GM19468 (cell line): ENCODE data around the gene VAV2.
"Not testable (repeated sequence)": the region's sequence is repeated elsewhere in the genome, so short reads cannot be mapped to it uniquely, and the experiment has no call there.

Experiments
- ATAC-seq: cut with Tn5 transposase; IDR thresholded peaks from one replicate; pipeline ENCODE4 v1.9.1; 2021; ENCODE audit warnings: mild to moderate bottlenecking, moderate library complexity, moderate number of reproducible peaks; ENCODE audit not compliant: unreplicated experiment; ENCODE audit errors: extremely low read depth

Gene VAV2

DNA sequence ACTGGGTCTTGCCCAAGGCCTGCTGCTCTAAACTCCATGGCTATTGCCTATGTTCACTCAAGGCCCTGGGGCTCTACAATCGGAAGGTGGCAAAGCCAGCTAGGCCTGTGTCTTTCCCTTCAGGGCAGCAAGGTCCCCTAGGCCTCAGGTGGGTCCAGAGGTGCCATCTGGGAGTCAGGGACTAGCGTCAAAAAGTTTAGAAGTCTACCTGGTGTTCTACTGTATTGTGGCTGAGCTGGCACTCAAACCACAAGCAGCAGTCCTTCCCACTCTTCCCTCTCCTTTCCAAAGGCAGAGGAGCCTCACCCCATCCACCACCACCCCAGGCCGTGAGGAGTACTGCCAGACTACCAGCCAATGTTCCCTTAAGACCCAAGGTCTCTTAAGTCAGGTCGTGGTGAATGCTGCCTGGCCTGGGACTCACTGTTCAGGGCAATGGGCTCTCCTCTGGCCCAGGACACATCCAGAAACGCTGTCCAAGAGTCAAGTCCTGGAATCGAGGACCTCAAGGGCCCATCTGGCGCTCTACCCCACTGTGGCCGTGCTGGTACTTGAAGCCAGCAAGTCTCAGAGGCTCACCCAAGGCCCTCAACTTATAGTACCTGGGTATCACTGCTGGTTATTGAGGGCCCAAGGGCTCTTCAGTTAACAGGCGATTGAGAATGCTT lies 241.0 kb downstream of the VAV2 start:
- ATAC-seq: no peak

DNA sequence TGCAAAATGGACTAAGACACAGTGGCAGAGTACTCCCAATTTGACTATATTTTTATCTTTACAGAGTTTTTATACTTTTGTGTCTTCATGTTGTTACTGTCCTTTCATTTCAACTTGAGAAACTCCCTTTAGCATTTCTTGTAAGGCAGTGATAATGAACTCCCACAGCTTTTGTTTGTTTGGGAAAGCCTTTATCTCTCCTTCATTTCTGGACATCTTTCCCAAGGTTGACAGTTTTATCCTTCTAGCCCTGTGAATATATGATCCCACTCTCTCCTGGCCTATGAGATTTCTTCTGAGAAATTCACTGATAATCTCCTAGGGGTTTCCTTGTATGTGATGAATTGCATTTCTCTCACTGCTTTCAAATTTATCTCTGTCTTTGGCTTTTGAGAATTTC lies 244.8 kb downstream of the VAV2 start:
- ATAC-seq: no peak

DNA sequence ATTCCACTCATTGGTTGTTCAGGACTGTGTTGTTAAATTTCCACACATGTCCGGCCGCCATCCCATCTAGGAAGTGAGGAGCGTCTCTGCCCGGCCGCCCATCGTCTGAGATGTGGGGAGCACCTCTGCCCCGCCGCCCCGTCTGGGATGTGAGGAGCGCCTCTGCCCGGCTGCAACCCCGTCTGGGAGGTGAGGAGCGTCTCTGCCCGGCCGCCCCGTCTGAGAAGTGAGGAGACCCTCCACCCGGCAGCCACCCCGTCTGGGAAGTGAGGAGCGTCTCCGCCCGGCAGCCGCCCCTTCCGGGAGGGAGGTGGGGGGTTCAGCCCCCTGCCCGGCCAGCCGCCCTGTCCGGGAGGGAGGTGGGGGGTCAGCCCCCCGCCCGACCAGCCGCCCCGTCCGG lies 247.6 kb downstream of the VAV2 start:
- not testable (repeated sequence) for ATAC-seq

DNA sequence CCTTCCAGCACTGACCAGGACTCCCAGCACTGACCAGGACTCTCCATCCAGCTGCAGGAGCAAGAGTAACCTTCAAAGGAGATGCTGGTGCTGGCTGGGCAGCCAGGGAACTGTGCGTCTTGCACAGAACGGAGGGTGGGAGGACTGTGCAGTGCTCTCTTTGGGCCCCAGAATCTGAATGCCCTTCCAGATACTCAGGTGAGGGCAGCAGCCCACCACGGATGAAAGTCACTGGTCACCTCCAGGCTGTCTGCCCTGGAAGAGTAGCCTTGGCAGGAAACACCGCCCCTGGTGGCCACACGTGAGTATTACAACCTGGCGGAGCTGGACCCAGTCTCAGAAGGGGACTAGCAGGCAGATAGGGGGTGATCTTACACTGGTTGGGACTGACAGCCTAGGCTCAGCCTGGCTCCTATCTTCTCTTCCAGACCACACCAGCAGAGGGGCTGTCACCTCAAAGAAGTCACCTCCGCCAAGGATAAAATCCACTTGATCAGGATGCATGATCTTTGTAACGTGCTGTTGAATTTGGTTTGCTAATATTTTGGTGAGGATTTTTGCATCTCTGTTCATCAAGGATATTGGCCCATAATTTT lies 249.2 kb downstream of the VAV2 start:
- no peak for ATAC-seq

DNA sequence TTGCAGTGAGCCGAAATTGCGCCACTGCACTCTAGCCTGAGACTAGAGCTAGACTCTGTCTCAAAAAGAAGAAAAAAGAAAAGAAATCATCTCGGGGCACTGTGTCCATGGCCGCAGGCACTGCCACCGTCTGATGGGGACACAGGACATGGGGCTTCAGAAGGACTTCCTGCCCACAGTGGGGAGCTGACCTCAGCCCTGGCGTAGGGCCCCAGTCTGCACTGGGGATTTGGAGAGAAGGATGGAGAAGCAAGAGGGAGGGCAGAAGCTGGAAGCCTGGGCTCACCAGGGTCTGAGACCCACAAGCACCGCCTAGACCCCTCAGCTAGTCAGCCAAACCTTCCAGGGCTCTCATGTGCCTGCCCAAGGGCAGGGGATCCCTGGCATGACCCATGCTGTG lies 249.9 kb downstream of the VAV2 start:
- ATAC-seq: no peak

DNA sequence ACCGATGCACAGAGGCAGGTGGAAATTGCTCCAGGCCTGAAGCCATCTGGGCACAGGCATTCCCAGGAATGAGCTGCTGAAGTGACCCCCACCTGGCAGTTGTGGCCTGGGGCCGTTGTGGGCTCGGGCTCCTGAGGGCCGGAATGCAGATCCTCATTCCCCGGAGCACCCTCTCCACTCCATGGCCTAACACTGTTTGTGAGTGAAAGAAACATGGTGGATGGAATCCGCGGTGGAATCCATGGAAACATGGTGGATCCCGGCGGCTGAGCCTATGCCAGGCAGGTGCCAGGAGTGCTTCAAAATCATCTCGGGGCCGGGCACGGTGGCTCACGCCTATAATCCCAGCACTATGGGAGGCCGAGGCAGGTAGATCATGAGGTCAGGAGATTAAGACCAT lies 250.4 kb downstream of the VAV2 start:
- no peak for ATAC-seq

DNA sequence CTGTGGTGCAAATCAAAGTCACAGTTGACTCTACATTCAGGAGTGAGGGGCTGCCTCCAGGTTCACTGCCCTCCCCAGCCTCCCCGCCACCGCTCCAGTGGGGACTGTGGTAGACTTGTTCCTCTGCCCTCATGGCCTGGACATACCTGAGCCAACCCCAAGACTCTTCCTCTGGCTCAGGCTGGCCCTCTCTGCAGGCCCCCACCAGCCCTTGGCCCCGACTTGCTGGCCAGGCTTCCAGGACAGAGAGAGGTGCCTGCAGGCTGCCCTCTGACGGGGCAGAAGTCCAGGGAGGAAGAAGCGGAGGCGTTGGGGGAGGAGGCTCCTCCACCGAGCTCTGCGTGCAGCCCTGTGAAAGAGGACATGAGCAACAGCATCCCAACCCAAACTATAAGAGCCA lies 251.2 kb downstream of the VAV2 start:
- ATAC-seq: no peak

DNA sequence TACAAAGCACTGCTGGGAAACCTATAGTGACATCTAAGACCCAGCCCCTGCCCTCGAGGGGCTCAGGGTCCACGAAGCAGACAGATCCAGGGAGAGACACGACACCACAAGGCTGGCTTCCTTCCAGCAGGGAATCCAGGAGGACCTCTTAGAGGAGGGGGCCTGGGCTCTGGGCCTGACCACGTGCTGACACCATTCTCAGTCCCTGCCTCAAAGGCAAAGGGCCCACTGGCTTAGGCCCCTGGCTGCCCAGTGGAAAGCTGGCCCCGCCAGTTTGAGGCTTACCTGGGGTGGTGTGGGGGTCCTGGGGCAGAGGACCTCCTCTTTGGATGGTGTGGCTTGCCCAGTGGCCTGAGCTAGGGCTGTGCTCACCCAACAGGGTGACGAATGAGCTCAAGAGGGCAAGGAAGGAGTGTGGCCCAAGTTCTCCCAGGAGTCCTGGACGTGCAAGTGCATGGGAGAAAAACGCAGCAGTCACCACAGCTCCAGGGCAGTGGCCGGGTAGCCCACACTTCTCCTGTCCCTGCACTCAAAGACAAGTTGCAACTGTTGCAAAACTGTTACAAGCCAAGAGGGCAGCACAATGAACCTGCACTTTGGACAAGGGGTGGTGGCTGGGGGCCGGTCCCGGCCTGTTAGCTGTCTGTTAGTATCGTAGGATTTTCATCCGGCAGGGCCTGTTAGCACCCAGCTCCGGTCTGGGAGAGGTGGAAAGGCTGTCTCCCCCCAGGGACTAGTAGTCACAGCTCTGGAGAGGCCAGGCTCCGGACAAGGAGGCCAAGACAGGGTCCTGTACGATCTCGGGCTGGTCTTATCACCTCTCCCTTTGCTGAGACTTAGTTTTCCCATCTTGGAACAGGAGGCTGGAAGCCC lies 252.5 kb downstream of the VAV2 start:
- no peak for ATAC-seq

DNA sequence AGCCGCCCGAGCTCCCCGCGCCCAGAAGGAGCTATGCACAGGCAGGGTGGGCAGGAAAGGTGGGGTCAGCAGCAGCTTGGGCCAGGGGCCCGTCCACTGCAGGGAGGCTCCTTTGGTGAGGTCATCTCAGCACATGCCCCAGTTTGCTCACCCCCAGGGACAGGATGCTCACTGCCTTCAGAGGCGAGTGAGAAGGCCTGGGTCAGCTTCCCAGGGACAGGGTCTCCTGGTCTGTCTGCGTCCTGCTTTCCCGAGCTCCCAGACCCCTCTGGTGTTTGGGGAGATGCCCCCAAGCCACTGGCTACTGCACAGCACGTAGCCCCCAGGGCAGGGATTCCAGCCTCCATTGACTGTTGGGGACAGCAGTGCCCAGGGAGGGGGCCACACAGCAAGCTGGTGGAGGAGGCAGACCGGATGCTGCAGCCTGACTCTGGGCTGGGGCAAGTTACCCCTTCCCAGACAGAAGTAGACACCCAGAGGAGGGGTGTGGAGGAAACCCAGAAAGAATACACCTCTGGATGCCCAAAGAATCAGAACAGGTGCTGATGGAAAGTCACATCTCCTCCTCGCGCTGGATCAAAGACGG lies 253.4 kb downstream of the VAV2 start:
- no peak for ATAC-seq

DNA sequence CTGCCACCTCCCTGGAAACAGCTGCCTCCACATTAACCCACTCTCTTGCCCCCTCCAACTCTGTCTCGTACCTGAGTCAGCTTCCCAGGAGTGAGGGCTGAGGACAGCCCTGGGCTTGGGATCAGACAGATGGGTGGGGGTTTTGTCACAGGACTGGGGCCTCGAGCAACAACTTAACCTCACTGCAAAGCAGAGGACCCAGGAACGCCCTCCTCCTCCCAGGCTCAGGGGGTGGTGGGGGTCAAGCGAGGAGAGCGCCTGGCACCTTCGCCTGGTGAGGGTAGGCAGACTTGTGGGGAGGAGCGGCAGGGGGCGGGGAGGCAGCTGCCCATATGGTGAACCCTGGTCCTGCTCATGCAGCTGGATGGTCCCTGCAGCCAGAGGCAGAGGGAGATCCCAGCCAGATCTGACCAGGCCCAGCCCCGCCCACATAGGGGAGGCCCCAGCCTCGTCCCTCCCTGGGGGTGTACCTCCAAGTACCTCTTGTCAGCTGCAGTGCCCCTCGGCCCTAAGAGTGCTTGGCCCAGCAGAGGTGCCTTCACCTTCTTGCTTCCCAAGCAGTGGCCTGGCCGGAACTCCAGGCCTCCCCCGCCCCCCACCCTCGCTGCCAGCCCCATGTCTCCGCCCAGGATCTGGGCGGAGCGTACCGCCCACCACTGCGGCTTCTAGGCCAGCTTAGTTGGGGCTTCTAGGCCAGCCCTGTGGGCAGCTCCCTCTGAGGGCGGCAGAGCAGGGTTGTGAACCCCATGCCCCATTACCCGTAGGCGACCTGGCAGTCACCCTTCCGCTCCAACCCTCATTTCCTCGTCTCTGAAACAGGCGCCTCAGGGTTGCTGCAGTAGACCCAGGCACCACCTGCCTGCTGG lies 254.1 kb downstream of the VAV2 start, which contains the start of gene SARDH:
SARDH (minus strand) TSS at position 579 of the 866 bp plus-strand sequence. CDS start 4,179 bp downstream, outside the sequence.
- no peak for ATAC-seq

DNA sequence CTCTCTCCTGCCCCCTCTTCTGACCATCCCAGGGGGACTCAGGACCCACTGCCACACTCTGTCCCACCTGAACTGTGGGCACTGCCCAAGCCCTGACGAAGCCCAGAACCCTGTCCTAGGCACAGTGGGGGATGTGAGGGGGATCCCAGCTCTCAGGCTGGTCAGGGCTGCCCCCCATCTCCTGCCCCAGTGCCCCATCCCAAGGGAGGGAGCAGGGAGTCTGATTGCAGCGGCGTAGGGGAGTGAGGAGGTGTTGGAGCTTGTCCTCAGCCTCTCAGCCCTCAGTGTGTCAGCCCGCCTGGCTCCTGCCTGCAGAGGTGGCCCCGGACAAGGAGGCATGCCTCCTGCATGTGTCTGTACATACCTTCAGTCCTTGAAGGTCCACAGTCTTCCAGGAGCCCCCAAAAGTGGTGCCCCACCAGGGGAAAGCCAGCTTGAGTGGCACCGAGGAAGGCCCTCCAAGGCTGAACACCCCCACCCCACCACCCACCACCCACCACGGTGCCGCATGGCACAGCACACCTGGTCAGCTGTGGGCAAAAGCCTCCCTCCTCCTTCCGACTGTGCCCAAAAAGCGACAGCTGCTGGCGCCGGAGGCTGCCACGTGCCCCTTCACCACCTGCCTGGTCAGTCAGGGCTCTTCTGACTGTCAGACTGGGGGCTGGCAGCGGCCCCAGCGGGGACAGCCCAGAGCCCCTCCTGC lies 254.9 kb downstream of the VAV2 start:
- no peak for ATAC-seq

DNA sequence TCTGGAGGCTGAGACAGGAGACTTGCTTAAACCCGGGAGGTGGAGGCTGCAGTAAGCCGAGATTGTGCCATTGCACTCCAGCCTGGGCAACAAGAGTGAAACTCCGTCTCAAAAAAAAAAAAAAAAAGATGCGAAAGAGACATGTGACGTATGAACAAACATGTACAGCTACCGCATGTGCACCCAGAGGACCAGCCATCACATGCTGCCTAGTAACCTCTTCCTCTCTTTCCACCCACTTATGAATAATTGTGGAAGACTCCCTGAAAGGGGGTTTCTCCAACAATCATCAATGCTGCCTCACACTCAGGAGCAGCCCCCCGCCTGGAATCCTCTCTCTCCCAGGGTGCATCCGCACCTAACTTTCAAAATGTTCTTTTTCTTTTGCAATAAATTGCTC lies 256.2 kb downstream of the VAV2 start:
- ATAC-seq: no peak

DNA sequence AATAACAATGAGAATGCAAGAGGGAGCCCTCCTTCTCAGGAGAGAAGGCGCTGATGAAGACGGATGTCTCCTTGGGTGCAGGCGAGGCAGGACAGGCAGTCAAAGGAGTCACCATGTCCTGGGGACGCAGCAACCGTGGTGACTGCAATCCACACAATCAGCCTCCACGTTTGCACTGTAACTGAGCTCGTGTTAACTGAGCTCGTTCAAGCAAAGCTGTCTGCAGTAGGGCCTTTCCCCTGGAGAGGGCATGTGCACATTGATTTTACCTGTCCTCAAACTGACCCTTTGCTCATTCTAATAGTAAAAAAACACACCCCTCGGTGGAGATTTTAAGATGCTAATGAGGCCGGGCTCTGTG lies 256.7 kb downstream of the VAV2 start:
- ATAC-seq: no peak

DNA sequence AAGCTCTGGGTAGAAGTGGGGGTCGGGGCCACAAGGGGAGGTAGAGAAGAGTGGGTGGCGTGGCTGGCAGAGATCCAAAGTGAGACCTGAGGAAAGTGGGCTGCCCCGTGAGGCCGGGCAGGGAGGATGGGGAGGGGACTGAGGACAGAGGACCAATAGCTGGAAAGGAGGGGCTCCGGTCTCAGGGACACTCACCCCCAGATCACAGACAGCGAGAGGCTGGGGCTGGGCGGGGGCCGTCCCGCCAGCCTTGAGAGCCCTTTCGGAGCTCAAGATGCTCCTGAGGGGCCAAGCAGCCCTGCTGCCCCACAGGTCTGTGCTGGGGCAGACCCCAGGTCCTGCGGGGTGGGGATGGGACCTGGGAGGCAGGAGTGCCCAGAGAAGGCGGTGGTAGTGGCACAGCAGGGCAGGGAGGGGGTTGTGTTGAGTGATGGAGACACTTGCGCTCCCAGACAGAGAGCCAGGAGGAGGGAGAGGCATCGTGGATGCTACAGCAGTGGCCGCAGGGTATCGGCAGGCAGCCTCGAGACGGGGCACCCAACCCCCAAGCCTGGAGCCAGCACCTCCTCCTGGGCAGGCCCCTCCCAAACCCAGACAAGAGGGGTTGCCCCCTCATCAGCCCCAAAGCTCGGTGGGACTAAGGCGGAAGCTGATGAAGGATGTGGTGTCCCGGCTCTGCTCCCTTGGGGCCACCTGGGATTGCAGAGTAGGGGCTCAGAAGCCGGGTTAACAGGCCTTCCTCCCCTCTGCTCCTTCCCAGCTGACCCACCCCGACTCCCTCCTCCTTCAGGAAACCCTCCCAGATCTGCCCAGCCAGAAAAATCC lies 257.3 kb downstream of the VAV2 start:
- ATAC-seq: no peak

DNA sequence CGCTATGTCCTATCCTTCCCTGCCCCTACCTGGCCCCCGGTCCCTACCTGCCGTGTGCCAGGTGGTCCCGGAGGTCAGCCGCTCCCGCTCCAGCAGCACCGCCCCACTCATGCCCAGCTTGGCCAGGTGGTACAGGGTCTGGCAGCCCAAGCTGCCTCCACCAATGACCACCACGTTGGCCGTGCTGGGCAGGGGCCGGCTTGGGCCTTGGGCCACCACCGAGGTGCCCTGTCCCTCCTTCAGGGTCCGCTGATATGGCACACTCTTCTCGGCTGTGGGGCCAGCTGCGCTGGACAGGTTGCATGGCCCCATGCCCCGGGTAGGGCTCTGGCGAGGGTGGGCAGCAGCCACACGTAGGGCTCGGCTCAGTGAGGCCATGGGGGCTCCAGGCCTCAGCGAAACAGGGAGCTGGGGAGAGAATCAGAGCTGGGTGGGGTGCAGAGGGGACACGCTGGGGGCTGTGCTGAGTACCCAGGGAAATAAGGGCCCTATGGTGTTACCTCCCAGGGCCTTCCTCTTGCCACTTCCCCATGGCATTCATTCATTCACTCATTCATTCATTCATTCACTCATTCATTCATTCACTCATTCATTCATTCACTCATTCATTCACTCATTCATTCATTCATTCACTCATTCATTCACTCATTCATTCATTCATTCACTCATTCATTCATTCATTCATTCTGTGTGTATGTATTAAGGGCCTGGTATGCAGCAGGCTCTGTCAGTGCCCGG lies 258.2 kb downstream of the VAV2 start:
- no peak for ATAC-seq

DNA sequence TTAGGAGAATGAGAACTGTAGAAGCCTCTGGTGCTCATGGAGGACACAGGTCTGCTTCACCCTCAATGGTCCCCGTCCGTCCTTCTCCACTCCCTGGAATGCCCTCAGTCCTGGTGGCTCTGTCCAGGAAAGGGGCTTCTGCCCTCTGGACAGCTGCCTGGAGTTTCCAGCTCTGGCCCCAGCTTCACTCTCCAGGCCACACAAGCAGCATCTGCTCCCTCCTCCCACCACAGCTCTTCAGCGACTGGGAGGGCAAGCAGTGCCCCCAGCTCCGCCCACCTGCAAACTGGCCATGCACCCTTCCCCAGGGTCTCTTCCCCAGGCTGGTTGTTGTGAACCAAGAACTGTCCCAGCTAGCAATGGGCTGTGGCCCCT lies 258.7 kb downstream of the VAV2 start:
- ATAC-seq: no peak

DNA sequence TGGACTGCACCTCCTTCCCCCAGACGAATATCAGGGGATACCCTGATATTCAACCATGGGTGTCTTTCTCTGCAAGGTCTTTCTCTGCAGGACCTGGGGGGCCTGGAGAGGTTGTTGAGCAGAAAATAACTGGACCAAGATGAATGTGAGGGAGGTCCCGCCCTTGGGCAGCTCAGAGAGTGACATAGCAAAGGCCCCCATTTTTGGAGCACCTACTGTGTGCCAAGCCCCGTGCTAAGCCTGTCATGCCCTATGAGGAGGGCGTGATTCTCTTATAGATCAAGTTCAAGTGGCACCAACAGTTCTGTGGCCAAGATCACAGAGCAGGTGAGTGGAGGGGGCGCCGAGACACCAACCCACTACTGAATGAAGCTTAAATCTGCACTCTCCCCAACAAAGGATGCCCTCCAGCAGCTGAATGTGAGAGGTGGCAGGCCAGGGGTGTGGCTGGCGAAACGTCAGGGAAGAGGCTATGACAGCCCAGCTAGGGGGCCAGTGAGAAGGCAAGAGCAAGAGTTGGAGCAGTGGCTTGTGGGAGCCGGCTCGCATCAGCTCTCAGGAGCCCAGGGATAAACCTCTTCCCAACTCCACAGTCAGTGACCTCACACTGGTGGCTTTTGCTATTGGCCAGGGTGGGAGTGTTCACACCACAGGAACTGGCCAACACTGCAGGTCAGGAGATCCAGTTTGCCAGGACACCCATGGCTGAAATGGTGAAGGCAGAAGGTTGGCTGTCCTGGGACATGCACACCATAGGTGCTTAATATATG lies 259.3 kb downstream of the VAV2 start:
- no peak for ATAC-seq
